IPS-11a (cell line): ENCODE results near the gene CD248.
"Not testable (repeated sequence)": the region's sequence is repeated elsewhere in the genome, so short reads cannot be mapped to it uniquely, and the experiment has no call there.

ENCODE experiments used
- H3K4me3 ChIP-seq: one replicate; pipeline ENCODE4 v1.5.1; 2013; ENCODE audit warnings: low read depth, low read length, control low read depth

The CD248 gene

GRCh38 chr11:66277064-66277463, 39.8 kb downstream of the CD248 start:
- not testable (repeated sequence) for H3K4me3 ChIP-seq

- H3K4me3 ChIP-seq, result not testable (repeated sequence)
These were observed 40.2 kb downstream of the CD248 start for GRCh38 chr11:66276619-66277018.

DNA sequence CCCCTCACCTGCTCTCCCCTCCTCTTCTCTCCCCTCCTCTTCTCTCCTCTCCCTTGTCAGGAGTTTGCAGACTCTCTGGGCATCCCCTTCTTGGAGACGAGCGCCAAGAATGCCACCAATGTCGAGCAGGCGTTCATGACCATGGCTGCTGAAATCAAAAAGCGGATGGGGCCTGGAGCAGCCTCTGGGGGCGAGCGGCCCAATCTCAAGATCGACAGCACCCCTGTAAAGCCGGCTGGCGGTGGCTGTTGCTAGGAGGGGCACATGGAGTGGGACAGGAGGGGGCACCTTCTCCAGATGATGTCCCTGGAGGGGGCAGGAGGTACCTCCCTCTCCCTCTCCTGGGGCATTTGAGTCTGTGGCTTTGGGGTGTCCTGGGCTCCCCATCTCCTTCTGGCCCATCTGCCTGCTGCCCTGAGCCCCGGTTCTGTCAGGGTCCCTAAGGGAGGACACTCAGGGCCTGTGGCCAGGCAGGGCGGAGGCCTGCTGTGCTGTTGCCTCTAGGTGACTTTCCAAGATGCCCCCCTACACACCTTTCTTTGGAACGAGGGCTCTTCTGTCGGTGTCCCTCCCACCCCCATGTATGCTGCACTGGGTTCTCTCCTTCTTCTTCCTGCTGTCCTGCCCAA, 40.7 kb downstream of the CD248 start:
- H3K4me3 ChIP-seq, result no peak overlapping the region

GRCh38 chr11:66275396-66275795, 41.4 kb downstream of the CD248 start:
- H3K4me3 ChIP-seq, result no peak overlapping the region

- H3K4me3 ChIP-seq, result no peak overlapping the region
These were observed 42.6 kb downstream of the CD248 start for GRCh38 chr11:66274219-66274618.

- H3K4me3 ChIP-seq, result no peak overlapping the region
These were observed 44.2 kb downstream of the CD248 start for GRCh38 chr11:66272596-66272995.

DNA sequence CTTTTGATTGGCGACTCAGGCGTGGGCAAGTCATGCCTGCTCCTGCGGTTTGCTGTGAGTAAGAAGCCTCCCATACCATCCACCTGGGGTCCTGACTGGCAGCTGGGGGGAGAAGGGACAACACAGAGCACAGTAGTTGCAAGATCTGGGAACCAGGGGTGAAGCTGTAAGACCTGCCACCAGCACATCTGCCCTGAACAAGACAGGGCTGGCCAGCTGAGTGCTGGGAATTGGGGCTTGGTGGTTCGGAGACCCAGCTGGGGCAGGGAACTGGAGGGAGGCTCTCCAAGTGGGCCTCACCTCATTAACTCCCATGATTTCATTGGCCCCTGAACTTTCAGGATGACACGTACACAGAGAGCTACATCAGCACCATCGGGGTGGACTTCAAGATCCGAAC, 45.0 kb downstream of the CD248 start:
- no peak overlapping the region for H3K4me3 ChIP-seq

GRCh38 chr11:66268952-66269905, 47.6 kb downstream of the CD248 start:
- peak overlapping the region; percentile 78 for H3K4me3 ChIP-seq

DNA sequence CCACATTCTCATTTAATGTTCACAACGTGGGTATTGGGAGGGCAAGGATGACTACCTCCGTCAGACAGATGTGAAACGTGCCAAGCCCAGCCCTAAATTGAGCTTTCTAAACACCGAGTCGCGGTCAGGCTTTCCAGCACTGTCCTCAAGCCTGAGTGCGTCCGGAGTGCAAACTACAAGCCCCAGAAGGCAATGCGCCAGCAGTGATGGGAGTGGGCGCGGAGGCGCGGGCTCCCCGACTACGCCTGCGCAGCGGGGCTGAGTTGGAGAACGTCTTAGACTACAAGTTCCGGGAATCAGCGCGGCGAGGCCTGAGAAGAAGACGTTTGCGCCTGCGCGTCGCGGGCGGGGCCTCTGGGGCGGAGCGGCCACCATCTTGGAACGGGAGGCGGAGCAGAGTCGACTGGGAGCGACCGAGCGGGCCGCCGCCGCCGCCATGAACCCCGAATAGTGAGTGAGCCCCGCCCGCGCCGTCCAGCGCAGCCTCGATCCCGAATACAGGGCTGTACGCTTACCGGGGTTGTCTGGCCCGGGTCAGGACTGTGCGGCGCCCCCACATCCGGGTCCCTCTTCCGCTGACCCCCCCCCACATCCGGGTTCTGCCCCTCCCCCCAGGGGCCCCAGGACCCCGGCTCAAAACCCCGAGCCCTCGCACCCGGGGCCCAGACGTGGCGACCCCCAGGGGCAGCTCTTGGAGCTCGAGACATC, 48.4 kb downstream of the CD248 start, which contains the start of gene RAB1B:
RAB1B (plus strand) TSS at position 396 of the 708 bp plus-strand sequence; CDS start at position 437, 41 bp downstream.
- peak within 1 kb of the TSS; percentile 78 for H3K4me3 ChIP-seq

- peak overlapping the region; percentile 60 for H3K4me3 ChIP-seq
These were observed 49.2 kb downstream of the CD248 start for GRCh38 chr11:66267379-66268243.

DNA sequence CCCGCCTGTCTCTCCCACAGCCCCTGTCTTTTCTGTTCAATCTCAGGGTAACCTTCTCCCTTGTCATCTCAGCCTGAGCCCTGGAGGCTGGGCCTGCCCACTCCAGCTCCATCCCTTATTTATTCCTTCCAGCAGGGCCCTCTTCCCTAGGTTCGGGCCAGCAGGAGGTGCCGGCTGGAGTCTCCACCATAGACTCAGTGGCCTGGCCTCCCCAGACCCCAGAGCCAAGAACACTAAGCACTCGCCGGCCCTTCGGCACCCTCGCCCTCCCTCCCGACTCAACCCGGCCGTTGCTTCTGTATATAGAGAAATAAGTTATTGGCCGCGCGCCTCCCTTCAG, 49.8 kb downstream of the CD248 start:
- H3K4me3 ChIP-seq, result peak overlapping the region; percentile 39

DNA sequence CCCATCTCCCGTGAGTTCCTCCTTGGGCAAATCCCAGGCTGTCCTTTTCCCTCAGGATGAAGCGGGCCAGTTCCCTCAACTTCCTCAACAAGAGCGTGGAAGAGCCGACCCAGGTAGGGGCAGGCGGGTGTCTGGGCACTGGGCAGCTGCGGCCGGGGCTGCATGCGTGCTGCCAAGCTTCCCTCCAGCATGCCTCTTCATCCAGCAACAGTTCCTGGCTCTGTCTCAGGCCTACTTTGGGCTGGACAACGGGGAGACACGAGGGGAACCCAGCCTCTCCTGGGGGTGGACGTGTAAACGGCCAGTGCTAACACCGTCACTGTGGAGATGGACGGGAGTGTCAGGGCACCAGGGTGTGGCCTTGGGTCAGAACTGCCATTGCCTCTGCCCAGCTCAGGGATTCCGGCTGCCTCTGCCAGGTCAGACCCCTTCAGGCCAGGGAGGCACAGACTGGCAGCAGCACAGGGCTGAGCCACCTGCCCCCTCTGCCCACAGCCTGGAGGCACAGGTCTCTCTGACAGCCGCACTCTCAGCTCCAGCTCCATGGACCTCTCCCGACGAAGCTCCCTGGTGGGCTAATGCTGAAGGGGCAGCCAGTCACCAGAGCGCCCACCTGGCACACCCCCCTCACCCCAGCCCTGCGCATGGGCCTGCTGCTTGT, 50.3 kb downstream of the CD248 start:
- H3K4me3 ChIP-seq, result no peak overlapping the region

DNA sequence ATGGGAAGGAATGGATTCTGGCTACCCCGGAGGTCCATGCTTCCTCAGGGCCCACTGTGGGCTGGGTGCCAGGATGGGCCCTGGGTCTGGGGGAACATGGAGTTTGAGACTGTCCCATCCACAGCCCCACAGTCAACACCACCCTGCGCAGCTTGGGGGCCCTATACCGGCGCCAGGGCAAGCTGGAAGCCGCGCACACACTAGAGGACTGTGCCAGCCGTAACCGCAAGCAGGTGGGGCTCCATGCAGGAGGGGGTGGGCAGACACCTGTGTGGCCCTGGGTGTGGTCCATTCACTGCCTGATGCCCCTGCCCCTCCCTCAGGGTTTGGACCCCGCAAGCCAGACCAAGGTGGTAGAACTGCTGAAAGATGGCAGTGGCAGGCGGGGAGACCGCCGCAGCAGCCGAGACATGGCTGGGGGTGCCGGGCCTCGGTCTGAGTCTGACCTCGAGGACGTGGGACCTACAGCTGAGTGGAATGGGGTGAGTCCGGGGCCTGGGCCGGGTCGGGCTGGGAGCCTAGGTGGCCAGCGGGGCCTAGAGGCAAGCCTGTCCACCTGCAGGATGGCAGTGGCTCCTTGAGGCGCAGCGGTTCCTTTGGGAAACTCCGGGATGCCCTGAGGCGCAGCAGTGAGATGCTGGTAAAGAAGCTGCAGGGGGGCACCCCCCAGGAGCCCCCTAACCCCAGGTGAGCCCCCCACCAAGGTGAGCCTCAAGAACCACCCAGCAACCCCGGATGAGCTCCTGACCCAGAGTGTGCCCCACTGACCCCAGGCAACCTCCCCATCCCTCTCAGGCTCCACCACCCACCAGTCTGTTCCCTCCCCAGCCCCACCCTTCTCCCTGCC, 51.1 kb downstream of the CD248 start:
- no peak overlapping the region for H3K4me3 ChIP-seq

- H3K4me3 ChIP-seq, result no peak overlapping the region
These were observed 51.9 kb downstream of the CD248 start for GRCh38 chr11:66264914-66265313.
